Epithelial cell of esophagus (primary cell): Measurements from ENCODE around the gene CTDNEP1.

ENCODE experiments used
- DNase-seq: peaks from one replicate; pipeline ENCODE4 v3.0.0; 2010; ENCODE audit warnings: low read depth
- H3K4me3 ChIP-seq: 2 replicates; pipeline ENCODE4 v1.5.1; 2011; ENCODE audit warnings: mild to moderate bottlenecking, low read length, control low read depth
- CTCF ChIP-seq: IDR thresholded peaks from 2 replicates; pipeline ENCODE4 v1.5.1; 2011; ENCODE audit warnings: low read depth, mild to moderate bottlenecking, low read length, control low read depth, inconsistent platforms; ENCODE audit not compliant: insufficient read depth; ENCODE audit errors: missing control alignments

Gene CTDNEP1

GRCh38 chr17:7251661-7252175 lies at the start of gene CTDNEP1:
Gene CTDNEP1, minus strand, starts transcription at chr17:7251734. Its CDS starts 438 bp downstream, at chr17:7251296.
- peak; percentile 99 for DNase-seq
- H3K4me3 ChIP-seq = peak within 1 kb of the TSS; percentile 77
- no peak for TF ChIP-seq CTCF

GRCh38 chr17:7296189-7296861 lies 44.8 kb upstream of the CTDNEP1 start:
- peak; percentile 76 for DNase-seq
- H3K4me3 ChIP-seq = no peak overlapping the region
- TF ChIP-seq CTCF = peak; percentile 56

GRCh38 chr17:7295230-7296180 lies 44.0 kb upstream of the CTDNEP1 start:
- TF ChIP-seq CTCF = peak; percentile 13
- DNase-seq = no peak
- H3K4me3 ChIP-seq = peak overlapping the region; percentile 34

GRCh38 chr17:7294614-7295153 lies 43.1 kb upstream of the CTDNEP1 start, which contains the start of gene YBX2:
Gene YBX2, minus strand, starts transcription at chr17:7294639. Its CDS starts 139 bp downstream, at chr17:7294500.
- peak within 1 kb of the TSS; percentile 34 for H3K4me3 ChIP-seq
- DNase-seq = peak; percentile 76
- TF ChIP-seq CTCF = no peak

- H3K4me3 ChIP-seq = no peak overlapping the region
- TF ChIP-seq CTCF = no peak
- no peak for DNase-seq
Measured at GRCh38 chr17:7293816-7294613, 42.5 kb upstream of the CTDNEP1 start.

GRCh38 chr17:7293159-7293558 lies 41.6 kb upstream of the CTDNEP1 start:
- no peak overlapping the region for H3K4me3 ChIP-seq
- DNase-seq = peak; percentile 64
- no peak for TF ChIP-seq CTCF
